ENCODE measurements around the gene TNS3. TPM values are rescaled to one million over a fixed set of nuclear protein-coding genes. Genes with fewer than 3 reads are reported as not detected.

Gene TNS3
- total RNA-seq, 1 experiment from 2014 or later = 533 TPM

DNA sequence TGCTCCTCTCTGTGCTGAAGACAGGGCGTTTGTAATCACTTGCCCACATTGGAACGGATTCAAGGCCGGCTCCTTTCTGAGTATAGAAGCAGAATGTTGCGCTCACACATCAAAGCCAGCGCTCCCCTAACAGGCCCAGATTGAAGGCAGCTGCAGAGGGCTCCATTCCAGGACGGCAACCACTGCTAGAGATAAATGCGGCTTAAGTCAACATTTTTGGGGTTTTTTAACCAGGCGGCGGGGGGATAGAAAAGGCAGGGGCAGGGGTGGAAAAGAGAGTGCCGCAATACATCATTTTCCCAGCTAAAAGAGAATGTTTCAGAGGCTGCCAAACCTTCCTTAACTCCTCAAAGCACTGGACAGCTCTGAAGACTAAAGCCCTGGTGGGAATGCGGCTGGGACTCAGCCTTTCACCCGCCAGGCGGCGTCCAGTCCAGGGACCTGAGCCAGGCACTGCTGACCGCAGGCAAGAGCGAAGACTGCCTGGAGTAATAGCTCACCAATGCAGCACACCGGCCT lies 189.6 kb downstream of the TNS3 start:
- in situ Hi-C loops (cut with HindIII; ENCODE audit: low pct_unique_long_range_greater_than_20kb, low sequenced_read_pairs) = no loop called here
- no peak for DNase-seq (ENCODE audit: low read depth, low spot score)
- no peak for ATAC-seq
- POLR2A ChIA-PET = no interaction called here
- Histone ChIP-seq H3K9me3 (ENCODE audit: control insufficient read depth, insufficient read depth, low read depth, low read length) (no peaks in the 10 kb centered on the region), H3K4me1 (ENCODE audit: control insufficient read depth, insufficient read depth, low read length) (peaks cover 8% of the 10 kb centered on the region), H3K27me3 (ENCODE audit: control insufficient read depth, insufficient read depth, low read length) (no peaks in the 10 kb centered on the region), H3K36me3 (ENCODE audit: control insufficient read depth, insufficient read depth, low read length) (peaks cover 57% of the 10 kb centered on the region), H3K27ac (ENCODE audit: low read length) (no peak overlapping the region), H3K4me3 (ENCODE audit: low read depth in 2 of 2, low read length in 2 of 2) (no peak overlapping the region)
- TF ChIP-seq TCF7L2 (IDR thresholded peaks at IDR 0.05; ENCODE audit: low read depth, low read length) (no peak), SIN3A (IDR thresholded peaks at IDR 0.05; ENCODE audit: borderline replicate concordance, insufficient read depth, low read depth, low read length) (no peak), POLR2AphosphoS5 (IDR thresholded peaks at IDR 0.05; ENCODE audit: low read depth, low read length) (0 out of 2 replicates have a peak, but pooled peaks have one; percentile 8)
- TF ChIP-seq, protein P1, sequence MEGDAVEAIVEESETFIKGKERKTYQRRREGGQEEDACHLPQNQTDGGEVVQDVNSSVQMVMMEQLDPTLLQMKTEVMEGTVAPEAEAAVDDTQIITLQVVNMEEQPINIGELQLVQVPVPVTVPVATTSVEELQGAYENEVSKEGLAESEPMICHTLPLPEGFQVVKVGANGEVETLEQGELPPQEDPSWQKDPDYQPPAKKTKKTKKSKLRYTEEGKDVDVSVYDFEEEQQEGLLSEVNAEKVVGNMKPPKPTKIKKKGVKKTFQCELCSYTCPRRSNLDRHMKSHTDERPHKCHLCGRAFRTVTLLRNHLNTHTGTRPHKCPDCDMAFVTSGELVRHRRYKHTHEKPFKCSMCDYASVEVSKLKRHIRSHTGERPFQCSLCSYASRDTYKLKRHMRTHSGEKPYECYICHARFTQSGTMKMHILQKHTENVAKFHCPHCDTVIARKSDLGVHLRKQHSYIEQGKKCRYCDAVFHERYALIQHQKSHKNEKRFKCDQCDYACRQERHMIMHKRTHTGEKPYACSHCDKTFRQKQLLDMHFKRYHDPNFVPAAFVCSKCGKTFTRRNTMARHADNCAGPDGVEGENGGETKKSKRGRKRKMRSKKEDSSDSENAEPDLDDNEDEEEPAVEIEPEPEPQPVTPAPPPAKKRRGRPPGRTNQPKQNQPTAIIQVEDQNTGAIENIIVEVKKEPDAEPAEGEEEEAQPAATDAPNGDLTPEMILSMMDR (IDR thresholded peaks at IDR 0.05) = no peak
- TF ChIP-seq, protein P2, sequence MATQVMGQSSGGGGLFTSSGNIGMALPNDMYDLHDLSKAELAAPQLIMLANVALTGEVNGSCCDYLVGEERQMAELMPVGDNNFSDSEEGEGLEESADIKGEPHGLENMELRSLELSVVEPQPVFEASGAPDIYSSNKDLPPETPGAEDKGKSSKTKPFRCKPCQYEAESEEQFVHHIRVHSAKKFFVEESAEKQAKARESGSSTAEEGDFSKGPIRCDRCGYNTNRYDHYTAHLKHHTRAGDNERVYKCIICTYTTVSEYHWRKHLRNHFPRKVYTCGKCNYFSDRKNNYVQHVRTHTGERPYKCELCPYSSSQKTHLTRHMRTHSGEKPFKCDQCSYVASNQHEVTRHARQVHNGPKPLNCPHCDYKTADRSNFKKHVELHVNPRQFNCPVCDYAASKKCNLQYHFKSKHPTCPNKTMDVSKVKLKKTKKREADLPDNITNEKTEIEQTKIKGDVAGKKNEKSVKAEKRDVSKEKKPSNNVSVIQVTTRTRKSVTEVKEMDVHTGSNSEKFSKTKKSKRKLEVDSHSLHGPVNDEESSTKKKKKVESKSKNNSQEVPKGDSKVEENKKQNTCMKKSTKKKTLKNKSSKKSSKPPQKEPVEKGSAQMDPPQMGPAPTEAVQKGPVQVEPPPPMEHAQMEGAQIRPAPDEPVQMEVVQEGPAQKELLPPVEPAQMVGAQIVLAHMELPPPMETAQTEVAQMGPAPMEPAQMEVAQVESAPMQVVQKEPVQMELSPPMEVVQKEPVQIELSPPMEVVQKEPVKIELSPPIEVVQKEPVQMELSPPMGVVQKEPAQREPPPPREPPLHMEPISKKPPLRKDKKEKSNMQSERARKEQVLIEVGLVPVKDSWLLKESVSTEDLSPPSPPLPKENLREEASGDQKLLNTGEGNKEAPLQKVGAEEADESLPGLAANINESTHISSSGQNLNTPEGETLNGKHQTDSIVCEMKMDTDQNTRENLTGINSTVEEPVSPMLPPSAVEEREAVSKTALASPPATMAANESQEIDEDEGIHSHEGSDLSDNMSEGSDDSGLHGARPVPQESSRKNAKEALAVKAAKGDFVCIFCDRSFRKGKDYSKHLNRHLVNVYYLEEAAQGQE (IDR thresholded peaks at IDR 0.05; ENCODE audit: insufficient read depth in 1 of 2, low read depth in 2 of 2, low read length in 1 of 2) = no peak
- BruUV-seq (replicated peaks) = no TSS peak
- intact Hi-C loops (cut with micrococcal nuclease; ENCODE audit: unreplicated experiment) = no loop called here
- CTCF ChIA-PET = no interaction called here

DNA sequence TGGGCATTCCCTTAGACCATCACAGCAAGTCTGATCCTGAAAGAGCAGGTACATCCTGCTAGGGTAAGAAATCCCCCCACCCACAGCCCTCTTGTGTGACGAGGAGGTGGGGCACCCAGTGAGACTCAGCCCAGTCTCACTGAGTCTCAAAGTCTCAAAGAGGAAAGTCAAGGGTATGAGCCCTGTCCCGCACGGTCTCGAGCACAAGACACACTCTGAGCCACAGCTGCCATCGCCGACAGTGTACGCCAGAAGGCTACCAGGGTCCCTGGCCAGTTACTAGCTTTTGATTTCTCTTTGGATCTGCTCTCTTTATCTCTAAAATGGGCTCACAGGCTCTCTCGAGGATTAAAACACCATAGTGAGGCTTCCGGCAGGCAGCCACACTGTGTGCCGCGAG lies 190.2 kb downstream of the TNS3 start:
- ChIA-PET CTCF (no interaction called here), POLR2A (no interaction called here)
- in situ Hi-C loops (cut with HindIII; ENCODE audit: low pct_unique_long_range_greater_than_20kb, low sequenced_read_pairs) = no loop called here
- Histone ChIP-seq H3K27me3 (ENCODE audit: control insufficient read depth, insufficient read depth, low read length) (no peaks in the 10 kb centered on the region), H3K4me1 (ENCODE audit: control insufficient read depth, insufficient read depth, low read length) (peaks cover 12% of the 10 kb centered on the region), H3K4me3 (ENCODE audit: low read depth in 2 of 2, low read length in 2 of 2) (no peak overlapping the region), H3K36me3 (ENCODE audit: control insufficient read depth, insufficient read depth, low read length) (peaks cover 58% of the 10 kb centered on the region), H3K27ac (ENCODE audit: low read length) (no peak overlapping the region), H3K9me3 (ENCODE audit: control insufficient read depth, insufficient read depth, low read depth, low read length) (no peaks in the 10 kb centered on the region)
- TF ChIP-seq, protein P1 (IDR thresholded peaks at IDR 0.05) = no peak
- TF ChIP-seq TCF7L2 (IDR thresholded peaks at IDR 0.05; ENCODE audit: low read depth, low read length) (no peak), POLR2AphosphoS5 (IDR thresholded peaks at IDR 0.05; ENCODE audit: low read depth, low read length) (no peak; the same call in 1 of the 2 replicates), SIN3A (IDR thresholded peaks at IDR 0.05; ENCODE audit: borderline replicate concordance, insufficient read depth, low read depth, low read length) (no peak)
- TF ChIP-seq, protein P2 (IDR thresholded peaks at IDR 0.05; ENCODE audit: insufficient read depth in 1 of 2, low read depth in 2 of 2, low read length in 1 of 2) = no peak
- ATAC-seq (0 out of 2 replicates have a peak, but pooled peaks have one; percentile 2), DNase-seq (ENCODE audit: low read depth, low spot score) (no peak)
- BruUV-seq (replicated peaks) = no TSS peak
- intact Hi-C loops (cut with micrococcal nuclease; ENCODE audit: unreplicated experiment) = no loop called here
